ENCODE results near the gene LRP1.

LRP1 gene

GRCh38 chr12:57154076-57154475, 25.8 kb downstream of the LRP1 start:
- TF ChIP-seq POLR2AphosphoS5 (IDR thresholded peaks at IDR 0.05; ENCODE audit: low read depth) (no peak), CTCF (IDR thresholded peaks at IDR 0.05; ENCODE audit: insufficient read depth, low read length) (no peak), REST (IDR thresholded peaks at IDR 0.05; ENCODE audit: insufficient replicate concordance, low read depth) (no peak), SPI1 (IDR thresholded peaks at IDR 0.05; ENCODE audit: borderline replicate concordance, low read depth) (no peak), GABPA (IDR thresholded peaks at IDR 0.05; ENCODE audit: low read depth) (no peak)
- H3K27me3 ChIP-seq (ENCODE audit: insufficient read depth, poor library complexity, severe bottlenecking) = no peaks in the 10 kb centered on the region
- H3K27ac ChIP-seq (replicated peaks) = no peak overlapping the region
- no peak overlapping the region for H3K4me3 ChIP-seq (replicated peaks; ENCODE audit: insufficient read depth, low read length)
- no peak for DNase-seq (ENCODE audit: low read depth in 1 of 2, low spot score in 1 of 2)

GRCh38 chr12:57154804-57155434, 26.6 kb downstream of the LRP1 start:
- TF ChIP-seq CTCF (IDR thresholded peaks at IDR 0.05; ENCODE audit: insufficient read depth, low read length) (no peak), GABPA (IDR thresholded peaks at IDR 0.05; ENCODE audit: low read depth) (no peak)
- DNase-seq (ENCODE audit: low read depth in 1 of 2, low spot score in 1 of 2) = no peak
- Histone ChIP-seq H3K27me3 (ENCODE audit: insufficient read depth, poor library complexity, severe bottlenecking) (no peaks in the 10 kb centered on the region), H3K4me3 (replicated peaks; ENCODE audit: insufficient read depth, low read length) (no peak overlapping the region), H3K27ac (replicated peaks) (no peak overlapping the region)

- TF ChIP-seq CTCF (IDR thresholded peaks at IDR 0.05; ENCODE audit: insufficient read depth, low read length) (no peak), SPI1 (IDR thresholded peaks at IDR 0.05; ENCODE audit: borderline replicate concordance, low read depth) (0 out of 2 replicates have a peak, but pooled peaks have one; percentile 39)
- H3K27me3 ChIP-seq (ENCODE audit: insufficient read depth, poor library complexity, severe bottlenecking) = no peaks in the 10 kb centered on the region
- DNase-seq (ENCODE audit: low read depth in 1 of 2, low spot score in 1 of 2) = peak in 1 of 2 experiments; percentile 66
- no peak overlapping the region for H3K4me3 ChIP-seq (replicated peaks; ENCODE audit: insufficient read depth, low read length)
- H3K27ac ChIP-seq (replicated peaks) = no peak overlapping the region
Measured at GRCh38 chr12:57156701-57157403, 28.6 kb downstream of the LRP1 start.

GRCh38 chr12:57157588-57158173, 29.4 kb downstream of the LRP1 start:
- DNase-seq (ENCODE audit: low read depth in 1 of 2, low spot score in 1 of 2) = peak in 1 of 2 experiments; percentile 75
- Histone ChIP-seq H3K27me3 (ENCODE audit: insufficient read depth, poor library complexity, severe bottlenecking) (no peaks in the 10 kb centered on the region), H3K27ac (replicated peaks) (no peak overlapping the region), H3K4me3 (replicated peaks; ENCODE audit: insufficient read depth, low read length) (no peak overlapping the region)
- TF ChIP-seq SPI1 (IDR thresholded peaks at IDR 0.05; ENCODE audit: borderline replicate concordance, low read depth) (peak; percentile 94), POLR2AphosphoS5 (IDR thresholded peaks at IDR 0.05; ENCODE audit: low read depth) (peak; percentile 37; the same call in 1 of the 2 replicates), CTCF (IDR thresholded peaks at IDR 0.05; ENCODE audit: insufficient read depth, low read length) (no peak), GABPA (IDR thresholded peaks at IDR 0.05; ENCODE audit: low read depth) (no peak)
